HEK293 (cell line): ENCODE data around the gene ITIH5.

Experiments
- CTCF ChIA-PET: fragments of 350-600 bp; formaldehyde crosslinking; extraction: SDS; loops from one replicate; lab custom pipeline; 2021; ENCODE audit warnings: antibody characterized with exemption; lab: Yijun Ruan, JAX
- POLR2A ChIA-PET: fragments of 300-600 bp; formaldehyde crosslinking; extraction: SDS; loops from one replicate; lab custom pipeline; 2020; ENCODE audit warnings: antibody characterized with exemption, inconsistent platforms; lab: Yijun Ruan, JAX
- H3K27ac ChIP-seq: fragments of 200-500 bp; sonication (Bioruptor generic); 2 replicates; pipeline ENCODE4 v1.5.1; 2014; ENCODE audit warnings: low read depth, low read length, control low read depth, inconsistent platforms; ENCODE audit errors: extremely low read depth
- H3K36me3 ChIP-seq, 2 experiments: fragments of 200-500 bp in 1 of 2; sonication (Bioruptor generic) in 1 of 2; 1 replicate in 1 of 2; 2 replicates in 1 of 2; pipeline ENCODE4 v1.5.1; 2014 to 2017; ENCODE audit warnings: inconsistent platforms in 2 of 2, low read length in 2 of 2; ENCODE audit not compliant: control insufficient read depth in 2 of 2, insufficient read depth in 1 of 2
- H3K4me1 ChIP-seq: fragments of 200-500 bp; sonication (Bioruptor generic); 2 replicates; pipeline ENCODE4 v1.5.1; 2014; ENCODE audit warnings: mild to moderate bottlenecking, low read length, inconsistent platforms; ENCODE audit not compliant: control insufficient read depth, insufficient read depth
- H3K4me3 ChIP-seq: 2 replicates; pipeline ENCODE4 v1.5.1; 2011; ENCODE audit warnings: low read depth, mild to moderate bottlenecking, control low read depth, low read length, moderate library complexity
- H3K9me3 ChIP-seq: fragments of 200-500 bp; sonication (Bioruptor generic); 2 replicates; pipeline ENCODE4 v1.5.1; 2014; ENCODE audit warnings: low read depth, low read length, inconsistent platforms; ENCODE audit not compliant: control insufficient read depth, insufficient read depth
- PRDM1 ChIP-seq: fragments of 450-650 bp; formaldehyde crosslinking; IDR thresholded peaks from 2 replicates; pipeline ENCODE4; 2016; ENCODE audit warnings: missing biosample characterization, missing genetic modification characterization
- TCF7L2 ChIP-seq: IDR thresholded peaks from 2 replicates; pipeline ENCODE4 v1.6.1; 2011; ENCODE audit warnings: low read depth, mild to moderate bottlenecking, inconsistent platforms, low read length, moderate library complexity, borderline replicate concordance
- YY1 ChIP-seq: fragments of 450-650 bp; formaldehyde crosslinking; IDR thresholded peaks from 2 replicates; pipeline ENCODE4 v1.5.1; 2018; ENCODE audit warnings: missing biosample characterization, missing genetic modification characterization
- ZNF10 ChIP-seq: fragments of 450-650 bp; formaldehyde crosslinking; IDR thresholded peaks from 2 replicates; pipeline ENCODE4 v1.5.1; 2017; ENCODE audit warnings: missing biosample characterization, missing genetic modification characterization
- ZNF112 ChIP-seq: fragments of 450-650 bp; formaldehyde crosslinking; IDR thresholded peaks from 2 replicates; pipeline ENCODE4 v1.5.0; 2017; ENCODE audit warnings: missing biosample characterization, missing genetic modification characterization
- ZNF133 ChIP-seq: fragments of 450-650 bp; formaldehyde crosslinking; IDR thresholded peaks from 2 replicates; pipeline ENCODE4 v1.5.1; 2016; ENCODE audit warnings: missing biosample characterization, missing genetic modification characterization
- ZNF157 ChIP-seq: fragments of 450-650 bp; formaldehyde crosslinking; IDR thresholded peaks from 2 replicates; pipeline ENCODE4 v1.5.1; 2016; ENCODE audit warnings: missing biosample characterization, missing genetic modification characterization
- ZNF24 ChIP-seq: fragments of 450-650 bp; formaldehyde crosslinking; IDR thresholded peaks from 2 replicates; pipeline ENCODE4 v1.5.1; 2016; ENCODE audit warnings: missing biosample characterization, missing genetic modification characterization
- ZNF324 ChIP-seq: fragments of 450-650 bp; formaldehyde crosslinking; IDR thresholded peaks from 2 replicates; pipeline ENCODE4 v1.5.1; 2016; ENCODE audit warnings: missing biosample characterization, missing genetic modification characterization
- ZNF341 ChIP-seq: fragments of 450-650 bp; formaldehyde crosslinking; IDR thresholded peaks from 2 replicates; pipeline ENCODE4; 2016; ENCODE audit warnings: low read depth, missing biosample characterization, missing genetic modification characterization
- ZNF654 ChIP-seq: fragments of 450-650 bp; formaldehyde crosslinking; IDR thresholded peaks from 2 replicates; pipeline ENCODE4 v1.5.1; 2016; ENCODE audit warnings: low read depth, missing biosample characterization, missing genetic modification characterization
- ZNF768 ChIP-seq: fragments of 450-650 bp; formaldehyde crosslinking; IDR thresholded peaks from 2 replicates; pipeline ENCODE4 v1.5.1; 2018; ENCODE audit warnings: missing biosample characterization, mild to moderate bottlenecking, missing genetic modification characterization
- ZNF776 ChIP-seq: fragments of 450-650 bp; formaldehyde crosslinking; IDR thresholded peaks from 2 replicates; pipeline ENCODE4 v1.5.0; 2017; ENCODE audit warnings: missing biosample characterization, missing genetic modification characterization, borderline replicate concordance
- ZSCAN16 ChIP-seq: fragments of 450-650 bp; formaldehyde crosslinking; IDR thresholded peaks from 2 replicates; pipeline ENCODE4 v1.5.1; 2016; ENCODE audit warnings: missing biosample characterization, missing genetic modification characterization
- ZSCAN30 ChIP-seq: fragments of 450-650 bp; IDR thresholded peaks from 2 replicates; pipeline ENCODE4 v1.5.1; 2018; ENCODE audit warnings: missing biosample characterization, mild to moderate bottlenecking, missing genetic modification characterization, moderate library complexity
- TF ChIP-seq, protein P1 (sequence below): sonication (generic); formaldehyde crosslinking; IDR thresholded peaks from 2 replicates; pipeline ENCODE4 v1.8.1; 2022; ENCODE audit warnings: mild to moderate bottlenecking, moderate library complexity, missing genetic modification reagents
- TF ChIP-seq, protein P2 (sequence below): fragments of 450-650 bp; formaldehyde crosslinking; IDR thresholded peaks from 2 replicates; pipeline ENCODE4 v1.5.1; 2016; ENCODE audit warnings: missing biosample characterization, missing genetic modification characterization
- TF ChIP-seq, protein P3 (sequence below): fragments of 450-650 bp; formaldehyde crosslinking; IDR thresholded peaks from 2 replicates; pipeline ENCODE4 v1.5.1; 2016; ENCODE audit warnings: missing biosample characterization, missing genetic modification characterization
- TF ChIP-seq, protein P4 (sequence below): fragments of 450-650 bp; formaldehyde crosslinking; IDR thresholded peaks from 2 replicates; pipeline ENCODE4 v1.5.1; 2017; ENCODE audit warnings: missing biosample characterization, missing genetic modification characterization
- TF ChIP-seq, protein P5 (sequence below): fragments of 450-650 bp; formaldehyde crosslinking; IDR thresholded peaks from 2 replicates; pipeline ENCODE4 v1.5.1; 2016; ENCODE audit warnings: missing biosample characterization, missing genetic modification characterization, low read depth

Gene ITIH5

DNA sequence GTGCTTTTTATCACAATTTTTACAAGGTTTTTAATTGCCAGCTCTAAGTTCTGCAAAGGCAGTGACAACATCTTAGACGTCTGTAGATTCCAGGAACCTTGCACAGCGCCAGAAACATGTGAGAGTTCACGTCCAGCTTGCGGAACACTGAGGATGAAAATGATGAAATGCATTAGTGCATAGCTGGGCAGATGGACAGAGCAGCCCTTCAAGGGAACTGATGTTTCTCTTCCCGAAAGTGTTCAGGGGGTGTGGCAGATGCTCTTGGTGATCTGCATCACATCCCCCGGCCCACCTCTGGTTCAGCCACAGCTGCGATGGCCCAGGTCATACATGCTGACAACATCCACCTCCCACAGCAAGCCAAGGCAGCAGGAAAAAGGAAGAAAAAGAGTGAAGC lies 40.9 kb downstream of the ITIH5 start (continued):
- TF ChIP-seq, protein P1, sequence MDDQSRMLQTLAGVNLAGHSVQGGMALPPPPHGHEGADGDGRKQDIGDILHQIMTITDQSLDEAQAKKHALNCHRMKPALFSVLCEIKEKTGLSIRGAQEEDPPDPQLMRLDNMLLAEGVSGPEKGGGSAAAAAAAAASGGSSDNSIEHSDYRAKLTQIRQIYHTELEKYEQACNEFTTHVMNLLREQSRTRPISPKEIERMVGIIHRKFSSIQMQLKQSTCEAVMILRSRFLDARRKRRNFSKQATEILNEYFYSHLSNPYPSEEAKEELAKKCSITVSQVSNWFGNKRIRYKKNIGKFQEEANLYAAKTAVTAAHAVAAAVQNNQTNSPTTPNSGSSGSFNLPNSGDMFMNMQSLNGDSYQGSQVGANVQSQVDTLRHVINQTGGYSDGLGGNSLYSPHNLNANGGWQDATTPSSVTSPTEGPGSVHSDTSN (CRISPR knock-in tag), result no peak
- TF ChIP-seq, protein P2, sequence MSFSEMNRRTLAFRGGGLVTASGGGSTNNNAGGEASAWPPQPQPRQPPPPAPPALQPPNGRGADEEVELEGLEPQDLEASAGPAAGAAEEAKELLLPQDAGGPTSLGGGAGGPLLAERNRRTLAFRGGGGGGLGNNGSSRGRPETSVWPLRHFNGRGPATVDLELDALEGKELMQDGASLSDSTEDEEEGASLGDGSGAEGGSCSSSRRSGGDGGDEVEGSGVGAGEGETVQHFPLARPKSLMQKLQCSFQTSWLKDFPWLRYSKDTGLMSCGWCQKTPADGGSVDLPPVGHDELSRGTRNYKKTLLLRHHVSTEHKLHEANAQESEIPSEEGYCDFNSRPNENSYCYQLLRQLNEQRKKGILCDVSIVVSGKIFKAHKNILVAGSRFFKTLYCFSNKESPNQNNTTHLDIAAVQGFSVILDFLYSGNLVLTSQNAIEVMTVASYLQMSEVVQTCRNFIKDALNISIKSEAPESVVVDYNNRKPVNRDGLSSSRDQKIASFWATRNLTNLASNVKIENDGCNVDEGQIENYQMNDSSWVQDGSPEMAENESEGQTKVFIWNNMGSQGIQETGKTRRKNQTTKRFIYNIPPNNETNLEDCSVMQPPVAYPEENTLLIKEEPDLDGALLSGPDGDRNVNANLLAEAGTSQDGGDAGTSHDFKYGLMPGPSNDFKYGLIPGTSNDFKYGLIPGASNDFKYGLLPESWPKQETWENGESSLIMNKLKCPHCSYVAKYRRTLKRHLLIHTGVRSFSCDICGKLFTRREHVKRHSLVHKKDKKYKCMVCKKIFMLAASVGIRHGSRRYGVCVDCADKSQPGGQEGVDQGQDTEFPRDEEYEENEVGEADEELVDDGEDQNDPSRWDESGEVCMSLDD (tag by site-specific recombination), result no peak
- TF ChIP-seq ZNF776 (tag by site-specific recombination), result no peak
- no peak for TF ChIP-seq ZNF324 (tag by site-specific recombination)

DNA sequence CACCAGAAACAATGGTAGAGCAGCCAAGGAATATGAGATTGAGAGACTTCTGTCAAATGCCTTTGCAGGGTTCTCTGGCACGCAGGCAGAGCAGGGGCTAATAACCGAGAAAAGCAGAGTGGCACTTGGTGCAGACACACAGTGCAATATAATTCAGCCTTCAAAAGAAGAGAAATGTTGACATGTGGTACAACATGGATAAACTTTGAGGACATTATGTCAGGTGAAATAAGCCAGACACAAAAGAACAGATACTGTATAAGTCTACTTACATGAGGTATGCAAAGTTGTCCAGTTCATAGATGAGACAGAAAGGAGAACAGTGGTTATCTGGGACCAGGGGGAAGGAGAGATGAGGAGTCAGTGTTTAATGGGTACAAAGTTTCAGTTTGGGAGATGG lies 41.8 kb downstream of the ITIH5 start:
- Histone ChIP-seq H3K36me3 (no peaks in the 10 kb centered on the region), H3K9me3 (no peaks in the 10 kb centered on the region), H3K27ac (no peak overlapping the region), H3K4me3 (no peak overlapping the region), H3K4me1 (no peaks in the 10 kb centered on the region)
- CTCF ChIA-PET, result interaction anchor here (1.0 kb wide), 1 partner anchor 19 kb away, joined by 4 read pairs; no protein-coding TSS in a partner anchor
- POLR2A ChIA-PET, result no interaction called here
- TF ChIP-seq ZNF24 (tag by site-specific recombination) (no peak), PRDM1 (tag by site-specific recombination) (no peak), ZSCAN30 (tag by site-specific recombination) (no peak), YY1 (tag by site-specific recombination) (no peak), ZNF654 (tag by site-specific recombination) (no peak), ZNF10 (tag by site-specific recombination) (no peak), ZNF768 (tag by site-specific recombination) (no peak), ZNF341 (tag by site-specific recombination) (no peak), ZNF133 (tag by site-specific recombination) (no peak), TCF7L2 (no peak), ZSCAN16 (tag by site-specific recombination) (no peak), ZNF112 (tag by site-specific recombination) (no peak), ZNF157 (tag by site-specific recombination) (no peak)
- TF ChIP-seq, protein P3, sequence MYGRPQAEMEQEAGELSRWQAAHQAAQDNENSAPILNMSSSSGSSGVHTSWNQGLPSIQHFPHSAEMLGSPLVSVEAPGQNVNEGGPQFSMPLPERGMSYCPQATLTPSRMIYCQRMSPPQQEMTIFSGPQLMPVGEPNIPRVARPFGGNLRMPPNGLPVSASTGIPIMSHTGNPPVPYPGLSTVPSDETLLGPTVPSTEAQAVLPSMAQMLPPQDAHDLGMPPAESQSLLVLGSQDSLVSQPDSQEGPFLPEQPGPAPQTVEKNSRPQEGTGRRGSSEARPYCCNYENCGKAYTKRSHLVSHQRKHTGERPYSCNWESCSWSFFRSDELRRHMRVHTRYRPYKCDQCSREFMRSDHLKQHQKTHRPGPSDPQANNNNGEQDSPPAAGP (tag by site-specific recombination), result no peak
- TF ChIP-seq, protein P4, sequence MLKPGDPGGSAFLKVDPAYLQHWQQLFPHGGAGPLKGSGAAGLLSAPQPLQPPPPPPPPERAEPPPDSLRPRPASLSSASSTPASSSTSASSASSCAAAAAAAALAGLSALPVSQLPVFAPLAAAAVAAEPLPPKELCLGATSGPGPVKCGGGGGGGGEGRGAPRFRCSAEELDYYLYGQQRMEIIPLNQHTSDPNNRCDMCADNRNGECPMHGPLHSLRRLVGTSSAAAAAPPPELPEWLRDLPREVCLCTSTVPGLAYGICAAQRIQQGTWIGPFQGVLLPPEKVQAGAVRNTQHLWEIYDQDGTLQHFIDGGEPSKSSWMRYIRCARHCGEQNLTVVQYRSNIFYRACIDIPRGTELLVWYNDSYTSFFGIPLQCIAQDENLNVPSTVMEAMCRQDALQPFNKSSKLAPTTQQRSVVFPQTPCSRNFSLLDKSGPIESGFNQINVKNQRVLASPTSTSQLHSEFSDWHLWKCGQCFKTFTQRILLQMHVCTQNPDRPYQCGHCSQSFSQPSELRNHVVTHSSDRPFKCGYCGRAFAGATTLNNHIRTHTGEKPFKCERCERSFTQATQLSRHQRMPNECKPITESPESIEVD (tag by site-specific recombination), result no peak
- TF ChIP-seq, protein P5, sequence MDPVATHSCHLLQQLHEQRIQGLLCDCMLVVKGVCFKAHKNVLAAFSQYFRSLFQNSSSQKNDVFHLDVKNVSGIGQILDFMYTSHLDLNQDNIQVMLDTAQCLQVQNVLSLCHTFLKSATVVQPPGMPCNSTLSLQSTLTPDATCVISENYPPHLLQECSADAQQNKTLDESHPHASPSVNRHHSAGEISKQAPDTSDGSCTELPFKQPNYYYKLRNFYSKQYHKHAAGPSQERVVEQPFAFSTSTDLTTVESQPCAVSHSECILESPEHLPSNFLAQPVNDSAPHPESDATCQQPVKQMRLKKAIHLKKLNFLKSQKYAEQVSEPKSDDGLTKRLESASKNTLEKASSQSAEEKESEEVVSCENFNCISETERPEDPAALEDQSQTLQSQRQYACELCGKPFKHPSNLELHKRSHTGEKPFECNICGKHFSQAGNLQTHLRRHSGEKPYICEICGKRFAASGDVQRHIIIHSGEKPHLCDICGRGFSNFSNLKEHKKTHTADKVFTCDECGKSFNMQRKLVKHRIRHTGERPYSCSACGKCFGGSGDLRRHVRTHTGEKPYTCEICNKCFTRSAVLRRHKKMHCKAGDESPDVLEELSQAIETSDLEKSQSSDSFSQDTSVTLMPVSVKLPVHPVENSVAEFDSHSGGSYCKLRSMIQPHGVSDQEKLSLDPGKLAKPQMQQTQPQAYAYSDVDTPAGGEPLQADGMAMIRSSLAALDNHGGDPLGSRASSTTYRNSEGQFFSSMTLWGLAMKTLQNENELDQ (tag by site-specific recombination), result no peak
- TF ChIP-seq, protein P1 (CRISPR knock-in tag), result no peak
